Measurements from ENCODE around the gene IQSEC1.
A peak's percentile ranks its signal among the peaks of the same experiment; 100 is the strongest.

The IQSEC1 gene

DNA sequence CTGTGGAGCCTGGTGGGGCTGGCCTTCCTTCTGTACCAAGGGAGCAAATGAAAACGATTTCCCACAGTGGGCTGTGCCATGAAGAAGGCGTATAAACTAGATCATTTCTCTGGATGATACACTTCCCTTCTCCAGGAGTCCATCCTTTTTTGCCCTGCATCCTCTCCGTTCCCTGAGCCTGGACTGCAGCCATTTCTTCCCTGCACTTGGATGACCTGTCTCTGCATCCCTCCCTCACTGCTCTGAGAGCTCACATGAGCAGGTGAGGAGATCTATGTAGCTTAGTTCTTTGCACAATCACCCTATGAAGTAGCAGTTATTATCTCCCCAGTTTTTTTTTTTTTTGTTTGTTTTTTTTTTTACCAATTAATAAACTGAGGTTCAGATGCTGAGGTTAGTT, 46.7 kb downstream of the IQSEC1 start:
- H3K4me3 ChIP-seq (ENCODE audit: low read depth, low read length), result no peak overlapping the region
- in situ Hi-C loops (cut with HindIII; ENCODE audit: low sequenced_read_pairs), result no loop called here
- no peak for DNase-seq (ENCODE audit: low read depth, low spot score)
- TF ChIP-seq, protein P1, sequence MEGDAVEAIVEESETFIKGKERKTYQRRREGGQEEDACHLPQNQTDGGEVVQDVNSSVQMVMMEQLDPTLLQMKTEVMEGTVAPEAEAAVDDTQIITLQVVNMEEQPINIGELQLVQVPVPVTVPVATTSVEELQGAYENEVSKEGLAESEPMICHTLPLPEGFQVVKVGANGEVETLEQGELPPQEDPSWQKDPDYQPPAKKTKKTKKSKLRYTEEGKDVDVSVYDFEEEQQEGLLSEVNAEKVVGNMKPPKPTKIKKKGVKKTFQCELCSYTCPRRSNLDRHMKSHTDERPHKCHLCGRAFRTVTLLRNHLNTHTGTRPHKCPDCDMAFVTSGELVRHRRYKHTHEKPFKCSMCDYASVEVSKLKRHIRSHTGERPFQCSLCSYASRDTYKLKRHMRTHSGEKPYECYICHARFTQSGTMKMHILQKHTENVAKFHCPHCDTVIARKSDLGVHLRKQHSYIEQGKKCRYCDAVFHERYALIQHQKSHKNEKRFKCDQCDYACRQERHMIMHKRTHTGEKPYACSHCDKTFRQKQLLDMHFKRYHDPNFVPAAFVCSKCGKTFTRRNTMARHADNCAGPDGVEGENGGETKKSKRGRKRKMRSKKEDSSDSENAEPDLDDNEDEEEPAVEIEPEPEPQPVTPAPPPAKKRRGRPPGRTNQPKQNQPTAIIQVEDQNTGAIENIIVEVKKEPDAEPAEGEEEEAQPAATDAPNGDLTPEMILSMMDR (IDR thresholded peaks at IDR 0.05; ENCODE audit: low read depth, low read length), result no peak

DNA sequence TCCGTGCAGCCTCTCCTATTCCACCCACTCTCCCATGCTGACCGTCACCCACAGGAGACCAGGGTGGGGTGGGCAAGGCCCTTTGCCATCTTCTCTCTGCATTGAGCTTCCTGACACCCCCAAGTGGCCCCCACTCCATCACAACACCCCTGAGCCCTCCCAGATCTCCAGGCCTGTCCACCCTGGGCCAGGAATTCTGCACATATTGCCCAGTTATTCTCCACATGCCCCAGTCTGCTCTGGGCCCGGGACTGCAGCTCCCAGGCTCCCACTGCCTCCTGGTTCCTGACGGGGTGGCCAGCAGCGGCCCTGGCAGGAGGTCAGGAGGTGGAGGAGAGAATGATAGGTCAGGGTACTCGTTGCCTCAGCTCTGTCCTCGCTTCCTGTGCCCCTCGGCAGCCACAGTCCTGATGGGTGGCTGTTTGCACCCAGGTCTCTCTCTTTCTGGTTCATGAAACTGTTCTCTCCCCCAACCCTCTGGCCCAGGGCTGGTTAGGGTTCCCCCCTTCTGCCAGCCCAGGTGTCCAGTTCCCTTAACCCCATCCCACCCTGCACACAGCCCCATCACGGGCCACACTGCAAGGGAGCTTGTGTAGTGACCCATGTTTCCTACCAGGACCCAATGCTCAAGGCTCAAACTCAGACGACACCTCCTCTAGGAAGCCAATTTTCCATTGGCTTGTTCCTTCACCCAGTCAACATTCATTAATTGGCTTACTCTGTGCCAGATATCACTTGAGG, 47.3 kb downstream of the IQSEC1 start:
- in situ Hi-C loops (cut with HindIII; ENCODE audit: low sequenced_read_pairs), result no loop called here
- H3K4me3 ChIP-seq (ENCODE audit: low read depth, low read length), result no peak overlapping the region
- no peak for DNase-seq (ENCODE audit: low read depth, low spot score)
- TF ChIP-seq, protein P1 (IDR thresholded peaks at IDR 0.05; ENCODE audit: low read depth, low read length), result no peak

DNA sequence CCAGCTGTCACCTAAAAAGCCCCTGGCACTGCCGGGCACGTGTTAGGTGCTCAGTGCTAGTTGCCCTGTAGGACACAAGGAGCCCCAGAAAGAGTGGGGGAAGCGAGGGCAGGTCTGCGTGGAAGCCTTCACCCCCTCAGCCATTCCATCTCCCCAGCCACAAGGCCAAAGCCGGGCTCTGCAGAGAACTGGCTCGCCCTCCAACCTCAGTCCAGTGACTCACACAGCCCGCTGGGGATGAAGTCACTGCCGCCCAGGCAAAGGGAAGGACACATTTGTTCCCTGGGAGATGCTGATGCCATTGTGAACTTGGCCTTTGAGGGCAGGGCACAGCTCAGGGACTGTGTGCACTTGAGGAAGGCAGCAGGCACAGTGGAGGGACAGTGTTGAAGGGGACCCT, 48.1 kb downstream of the IQSEC1 start:
- TF ChIP-seq, protein P1 (IDR thresholded peaks at IDR 0.05; ENCODE audit: low read depth, low read length), result no peak
- in situ Hi-C loops (cut with HindIII; ENCODE audit: low sequenced_read_pairs), result no loop called here
- no peak overlapping the region for H3K4me3 ChIP-seq (ENCODE audit: low read depth, low read length)
- peak; percentile 73 for DNase-seq (ENCODE audit: low read depth, low spot score)

DNA sequence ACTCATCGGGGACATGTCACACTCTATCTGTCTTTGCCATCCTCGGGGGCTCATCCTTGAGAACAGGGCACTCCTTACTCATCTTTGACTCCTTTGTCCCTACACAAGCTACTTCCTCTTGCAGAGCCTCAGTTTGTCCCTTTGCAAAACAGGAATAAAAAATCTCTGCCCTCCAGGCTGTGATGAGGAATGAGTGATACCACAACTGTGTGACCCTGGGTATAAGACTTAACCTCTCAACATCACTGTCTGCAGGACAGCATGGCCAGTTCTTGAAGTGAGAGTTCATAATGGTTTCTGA, 48.5 kb downstream of the IQSEC1 start:
- H3K4me3 ChIP-seq (ENCODE audit: low read depth, low read length), result no peak overlapping the region
- in situ Hi-C loops (cut with HindIII; ENCODE audit: low sequenced_read_pairs), result no loop called here
- no peak for DNase-seq (ENCODE audit: low read depth, low spot score)
- TF ChIP-seq, protein P1 (IDR thresholded peaks at IDR 0.05; ENCODE audit: low read depth, low read length), result no peak

DNA sequence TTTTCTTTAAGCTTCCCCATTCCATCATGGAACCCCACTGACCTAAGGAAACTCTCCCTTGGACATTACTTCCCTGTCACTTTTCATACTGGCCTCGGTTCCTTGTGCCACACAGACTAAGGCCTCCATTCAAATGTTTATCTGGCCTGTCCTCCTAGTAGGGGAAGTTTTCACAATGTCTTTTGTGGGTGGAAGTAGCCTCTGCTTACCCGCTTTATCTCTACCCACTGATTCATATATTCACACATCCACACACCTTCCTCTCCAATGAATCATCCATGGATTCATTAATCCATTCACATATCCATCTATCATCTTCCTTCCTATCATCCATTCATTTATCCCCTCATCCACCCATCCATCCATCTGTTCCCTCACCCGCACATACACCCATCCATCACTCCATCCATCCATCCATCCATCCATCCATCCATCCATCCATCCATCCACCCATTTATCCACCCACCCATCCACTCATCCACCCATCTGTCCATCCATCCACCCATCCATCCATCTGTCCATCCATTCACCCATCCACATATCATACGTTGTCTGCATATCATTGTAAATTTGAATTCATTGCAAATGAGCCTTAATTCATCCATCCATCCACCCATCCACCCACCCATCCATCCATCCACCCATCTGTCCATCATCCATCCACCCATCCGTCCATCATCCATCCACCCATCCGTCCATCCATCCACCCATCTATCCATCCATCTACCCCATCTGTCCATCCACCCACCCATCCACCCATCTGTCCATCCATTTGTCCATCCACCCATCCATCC, 49.1 kb downstream of the IQSEC1 start:
- TF ChIP-seq, protein P1 (IDR thresholded peaks at IDR 0.05; ENCODE audit: low read depth, low read length), result no peak
- no peak overlapping the region for H3K4me3 ChIP-seq (ENCODE audit: low read depth, low read length)
- in situ Hi-C loops (cut with HindIII; ENCODE audit: low sequenced_read_pairs), result no loop called here
- DNase-seq (ENCODE audit: low read depth, low spot score), result no peak

DNA sequence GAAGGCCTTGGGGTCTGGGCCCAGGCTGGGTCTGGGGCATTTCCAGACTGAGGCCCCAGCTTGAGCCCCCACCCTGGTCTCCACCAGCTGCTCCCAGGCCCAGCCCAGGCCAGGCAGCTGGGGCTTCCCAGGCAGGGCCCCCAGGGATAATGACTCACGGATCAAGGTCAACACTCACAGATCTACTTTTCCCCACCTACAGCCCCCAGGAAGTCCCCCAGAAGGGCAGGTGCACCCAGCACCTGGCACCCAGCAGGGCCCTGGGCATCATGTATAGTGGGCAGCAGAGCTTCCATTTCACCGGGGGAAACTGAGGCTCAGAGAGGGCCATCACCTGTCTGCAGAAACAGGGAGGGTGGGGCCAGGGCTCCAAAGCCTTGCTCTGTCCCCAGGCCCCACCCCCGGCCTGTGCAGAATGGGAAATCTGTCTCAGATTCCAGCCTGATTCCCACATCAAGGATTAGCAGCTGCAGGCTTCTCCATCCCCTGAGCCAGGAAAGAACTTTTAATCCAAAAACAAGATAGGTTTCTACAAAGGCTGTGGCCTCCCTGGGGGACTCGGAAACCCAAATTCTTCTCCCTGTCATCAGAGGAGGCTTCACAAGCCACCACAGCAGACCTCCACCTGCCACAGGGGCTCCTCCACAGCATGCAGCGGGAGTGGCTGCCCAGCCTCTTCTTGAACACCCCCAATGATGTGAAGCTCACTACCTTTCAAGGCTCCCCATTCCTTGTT, 49.8 kb downstream of the IQSEC1 start:
- TF ChIP-seq, protein P1 (IDR thresholded peaks at IDR 0.05; ENCODE audit: low read depth, low read length), result no peak
- in situ Hi-C loops (cut with HindIII; ENCODE audit: low sequenced_read_pairs), result no loop called here
- no peak for DNase-seq (ENCODE audit: low read depth, low spot score)
- H3K4me3 ChIP-seq (ENCODE audit: low read depth, low read length), result no peak overlapping the region

Measured in astrocyte of the spinal cord (primary cell).